Stimulated activated CD8-positive, alpha-beta memory T cell treated with anti-CD3 and anti-CD28 coated beads, Interleukin-12 subunit alpha, Interleukin-12 subunit beta, amount 100 ng/mL, for 24 hours (primary cell): ENCODE data around the gene SLC35A4.
"Not testable (repeated sequence)": the region's sequence is repeated elsewhere in the genome, so short reads cannot be mapped to it uniquely, and the experiment has no call there.

Experiments
- DNase-seq: peaks from one replicate; pipeline ENCODE4 v3.0.0-alpha.2; 2020; ENCODE audit errors: extremely low read depth

The SLC35A4 gene

GRCh38 chr5:140557965-140558364 is 6.7 kb upstream of the SLC35A4 start:
- DNase-seq: no peak

GRCh38 chr5:140558542-140558941 is 6.1 kb upstream of the SLC35A4 start:
- no peak for DNase-seq

- no peak for DNase-seq
Observed at GRCh38 chr5:140560227-140560626, 4.4 kb upstream of the SLC35A4 start.

GRCh38 chr5:140561753-140562523 is 2.7 kb upstream of the SLC35A4 start:
- no peak for DNase-seq

- no peak for DNase-seq
Observed at GRCh38 chr5:140563596-140563995, 1.0 kb upstream of the SLC35A4 start.

GRCh38 chr5:140565024-140565779 is 574 bp downstream of the SLC35A4 start:
- no peak for DNase-seq

GRCh38 chr5:140565780-140566095 is 1.1 kb downstream of the SLC35A4 start:
- no peak for DNase-seq

GRCh38 chr5:140566665-140567064 is 2.0 kb downstream of the SLC35A4 start:
- no peak for DNase-seq

GRCh38 chr5:140567136-140567818 is 2.6 kb downstream of the SLC35A4 start:
- DNase-seq: no peak

GRCh38 chr5:140567871-140568270 is 3.2 kb downstream of the SLC35A4 start:
- DNase-seq: no peak

- DNase-seq: no peak
Observed at GRCh38 chr5:140568443-140569063, 3.9 kb downstream of the SLC35A4 start.

GRCh38 chr5:140569197-140569596 is 4.6 kb downstream of the SLC35A4 start:
- no peak for DNase-seq

GRCh38 chr5:140570058-140570457 is 5.4 kb downstream of the SLC35A4 start:
- no peak for DNase-seq

- no peak for DNase-seq
Observed at GRCh38 chr5:140570488-140570887, 5.9 kb downstream of the SLC35A4 start.

- DNase-seq: no peak
Observed at GRCh38 chr5:140571105-140571504, 6.5 kb downstream of the SLC35A4 start.

- no peak for DNase-seq
Observed at GRCh38 chr5:140573683-140574082, 9.1 kb downstream of the SLC35A4 start.

GRCh38 chr5:140574165-140574564 is 9.5 kb downstream of the SLC35A4 start:
- no peak for DNase-seq

- no peak for DNase-seq
Observed at GRCh38 chr5:140575309-140575708, 10.7 kb downstream of the SLC35A4 start.

GRCh38 chr5:140576776-140577201 is 12.2 kb downstream of the SLC35A4 start:
- no peak for DNase-seq

GRCh38 chr5:140579188-140579747 is 14.6 kb downstream of the SLC35A4 start:
- not testable (repeated sequence) for DNase-seq

GRCh38 chr5:140587495-140587894 is 22.9 kb downstream of the SLC35A4 start:
- no peak for DNase-seq
